Tibial nerve (tissue), 4 donors: Measurements from ENCODE around the gene DNAH14.
"Not testable (repeated sequence)": the region's sequence is repeated elsewhere in the genome, so short reads cannot be mapped to it uniquely, and the experiment has no call there.

Source experiments
- CTCF ChIP-seq, 5 experiments: fragments of 200-600 bp in 3 of 5; fragments of 450-650 bp in 2 of 5; sonication (generic) in 3 of 5; IDR thresholded peaks; one replicate each; pipeline ENCODE4 v1.5.1; 2016 to 2019; ENCODE audit warnings: antibody characterized with exemption in 5 of 5, mild to moderate bottlenecking in 3 of 5, moderate library complexity in 2 of 5
- EP300 ChIP-seq, 2 donors: sonication (generic); formaldehyde crosslinking; IDR thresholded peaks; one replicate each; pipeline ENCODE4 v1.6.1; 2017; ENCODE audit warnings: antibody characterized with exemption in 2 of 2, mild to moderate bottlenecking in 1 of 2

GRCh38 chr1:225310544-225310943 is 381.1 kb downstream of the DNAH14 start:
- TF ChIP-seq CTCF, EP300 (IDR thresholded peaks at IDR 0.05): not testable (repeated sequence)
